Measurements from ENCODE around the gene TDP1. TPM values are rescaled to one million over a fixed set of nuclear protein-coding genes. Genes with fewer than 3 reads are reported as not detected.
A peak's percentile ranks its signal among the peaks of the same experiment; 100 is the strongest.

Gene TDP1
- total and polyA plus RNA-seq, 4 experiments from 2014 or later: 40.9 to 58.9 (median 48.1) TPM

DNA sequence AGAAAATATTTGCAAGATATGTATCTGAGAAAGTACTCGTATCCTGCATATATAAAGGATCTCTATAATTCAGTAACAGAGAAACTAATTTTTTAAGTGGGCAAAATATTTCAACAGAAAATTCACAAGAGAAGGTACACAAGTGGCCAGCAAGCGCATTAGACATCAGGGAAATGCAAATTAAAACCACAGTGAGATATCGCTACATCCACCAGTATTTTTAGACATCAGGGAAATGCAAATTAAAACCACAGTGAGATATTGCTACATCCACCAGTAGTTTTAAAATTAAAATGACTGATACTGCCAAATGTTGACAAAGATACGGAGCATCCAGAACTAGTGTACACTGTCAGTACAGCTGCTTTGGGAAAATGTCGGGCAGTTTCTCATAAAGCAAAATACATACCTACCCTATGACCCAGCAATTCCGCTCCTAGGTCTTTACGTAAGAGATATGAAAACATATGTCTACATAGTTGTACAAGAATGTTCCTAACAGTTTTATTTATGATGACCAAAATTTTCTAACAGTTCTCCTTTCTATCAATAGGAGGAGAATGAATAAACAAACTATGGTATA lies 103.2 kb downstream of the TDP1 start:
- H3K4me3 Mint-ChIP-seq: peak overlapping the region; percentile 5 to 85 (median 66)

DNA sequence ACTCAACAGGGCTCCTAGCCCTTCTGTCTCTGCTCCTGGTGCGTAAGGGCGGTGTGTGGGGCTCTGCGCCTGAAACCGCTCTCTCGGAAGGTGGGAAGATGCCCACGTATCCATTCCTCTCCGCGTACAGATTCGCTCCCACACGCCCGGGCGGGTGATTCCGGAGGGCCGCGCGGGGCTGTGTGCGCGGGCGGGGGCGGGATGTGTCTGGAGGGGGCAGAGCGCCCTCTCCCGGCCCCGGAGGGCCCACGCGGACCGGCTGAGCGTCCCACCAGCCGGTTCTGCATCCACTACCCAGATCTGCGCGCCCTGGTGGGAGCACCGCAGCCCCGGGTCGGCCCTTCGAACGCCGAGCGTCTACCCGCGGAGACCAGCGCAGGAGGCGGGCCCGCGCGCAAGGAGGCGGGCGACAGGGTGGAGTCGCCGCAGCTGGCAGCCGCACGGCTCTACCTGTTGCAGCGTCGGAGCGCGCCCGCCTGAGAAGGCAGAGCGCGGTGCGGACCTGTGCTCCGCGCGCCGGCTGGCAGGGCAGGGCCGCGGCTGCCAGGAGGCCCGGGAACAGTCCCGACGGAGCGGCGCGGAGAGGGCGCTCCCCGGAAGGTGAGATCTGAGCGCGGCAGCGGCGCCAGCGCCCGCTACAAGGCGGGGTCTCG lies 104.7 kb downstream of the TDP1 start:
- Mint-ChIP-seq H3K27me3 (peaks cover 44 to 57% of the 10 kb centered on the region in 2 donors), H3K9me3 (peaks cover 0 to 5% (median 0%) of the 10 kb centered on the region in 8 donors), H3K36me3 (no peaks in the 10 kb centered on the region), H3K27ac (no peak overlapping the region), H3K4me3 (peak overlapping the region; percentile 57 to 85 (median 72)), H3K4me1 (peaks cover 11 to 27% (median 18%) of the 10 kb centered on the region in 4 donors)
- H3K4me3 ChIP-seq (ENCODE audit: low read length in 2 of 2): peak overlapping the region in 1 of 2 donors; percentile 35
- intact Hi-C loops (cut with micrococcal nuclease): no loop called here
- H3K36me3 ChIP-seq (ENCODE audit: insufficient read depth, low read length): no peaks in the 10 kb centered on the region
- ChIA-PET POLR2A (ENCODE audit: partially characterized antibody) (no interaction called here), CTCF (ENCODE audit: partially characterized antibody) (no interaction called here)
- no peaks in the 10 kb centered on the region for H3K9me3 ChIP-seq (ENCODE audit: control insufficient read depth in 1 of 2, low read length in 2 of 2)
- H3K27ac ChIP-seq (ENCODE audit: low read depth, low read length): no peak overlapping the region
- H3K27me3 ChIP-seq (ENCODE audit: insufficient read depth, low read length): peaks cover 16% of the 10 kb centered on the region
- peak in 4 of 5 donors; percentile 15 to 31 (median 24) for DNase-seq
- H3K4me1 ChIP-seq (ENCODE audit: insufficient read depth, low read length): peaks cover 23% of the 10 kb centered on the region

More for the DNA sequence above, 103.2 kb downstream of the TDP1 start:
- no peaks in the 10 kb centered on the region for H3K9me3 ChIP-seq (ENCODE audit: control insufficient read depth in 1 of 2, low read length in 2 of 2)
- intact Hi-C loops (cut with micrococcal nuclease): no loop called here
- no peak overlapping the region for H3K27ac ChIP-seq (ENCODE audit: low read depth, low read length)
- Mint-ChIP-seq H3K27ac (no peak overlapping the region), H3K9me3 (peaks cover 0 to 5% (median 0%) of the 10 kb centered on the region in 8 donors), H3K27me3 (peaks cover 49 to 54% of the 10 kb centered on the region in 2 donors), H3K4me1 (peaks cover 11 to 23% (median 18%) of the 10 kb centered on the region in 4 donors), H3K36me3 (no peaks in the 10 kb centered on the region)
- ChIA-PET POLR2A (ENCODE audit: partially characterized antibody) (no interaction called here), CTCF (ENCODE audit: partially characterized antibody) (no interaction called here)
- DNase-seq: no peak
- H3K27me3 ChIP-seq (ENCODE audit: insufficient read depth, low read length): peaks cover 14% of the 10 kb centered on the region
- peaks cover 23% of the 10 kb centered on the region for H3K4me1 ChIP-seq (ENCODE audit: insufficient read depth, low read length)
- H3K36me3 ChIP-seq (ENCODE audit: insufficient read depth, low read length): no peaks in the 10 kb centered on the region
- H3K4me3 ChIP-seq (ENCODE audit: low read length in 2 of 2): no peak overlapping the region

- ChIA-PET CTCF (ENCODE audit: partially characterized antibody) (no interaction called here), POLR2A (ENCODE audit: partially characterized antibody) (no interaction called here)
- no peaks in the 10 kb centered on the region for H3K9me3 ChIP-seq (ENCODE audit: control insufficient read depth in 1 of 2, low read length in 2 of 2)
- H3K4me1 ChIP-seq (ENCODE audit: insufficient read depth, low read length): peaks cover 23% of the 10 kb centered on the region
- H3K27ac ChIP-seq (ENCODE audit: low read depth, low read length): no peak overlapping the region
- Mint-ChIP-seq H3K9me3 (peaks cover 0 to 5% (median 0%) of the 10 kb centered on the region in 8 donors), H3K27me3 (peaks cover 42 to 54% of the 10 kb centered on the region in 2 donors), H3K36me3 (no peaks in the 10 kb centered on the region), H3K27ac (no peak overlapping the region), H3K4me3 (peak overlapping the region; percentile 17 to 78 (median 54)), H3K4me1 (peaks cover 11 to 27% (median 18%) of the 10 kb centered on the region in 4 donors)
- H3K4me3 ChIP-seq (ENCODE audit: low read length in 2 of 2): peak overlapping the region in 1 of 2 donors; percentile 35
- peak in 1 of 5 donors; percentile 1 for DNase-seq
- intact Hi-C loops (cut with micrococcal nuclease): no loop called here
- no peaks in the 10 kb centered on the region for H3K36me3 ChIP-seq (ENCODE audit: insufficient read depth, low read length)
- H3K27me3 ChIP-seq (ENCODE audit: insufficient read depth, low read length): peaks cover 19% of the 10 kb centered on the region
Observed at GRCh38 chr14:90060965-90061684, 105.4 kb downstream of the TDP1 start.

DNA sequence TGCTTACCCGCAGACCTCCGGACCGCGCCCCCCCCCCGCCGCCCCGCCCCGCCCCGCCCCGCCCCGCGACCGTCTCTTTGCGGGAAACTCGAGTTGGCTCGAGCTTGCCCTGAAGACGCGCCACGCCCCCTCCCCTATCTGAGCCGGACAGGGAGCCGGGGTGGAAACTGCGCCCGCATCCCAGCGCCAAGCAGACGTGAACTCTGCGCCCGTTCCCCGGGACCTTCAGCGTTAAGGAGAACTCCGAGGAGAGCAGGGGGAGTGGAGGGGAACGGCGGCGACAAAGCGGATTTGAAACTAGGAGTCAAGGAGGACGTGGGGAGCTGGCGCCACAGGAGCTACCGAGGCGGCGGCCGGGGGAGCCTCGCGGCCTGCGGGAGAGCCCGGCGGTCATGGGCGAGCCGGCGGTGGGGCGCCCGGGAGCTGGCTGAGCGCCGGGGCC lies 106.0 kb downstream of the TDP1 start, which contains the start of gene KCNK13:
Gene KCNK13, plus strand, starts transcription at position 310 of the 442 bp plus-strand sequence. CDS start 212 bp downstream, outside the sequence.
- Histone ChIP-seq H3K36me3 (ENCODE audit: insufficient read depth, low read length) (no peaks in the 10 kb centered on the region), H3K27ac (ENCODE audit: low read depth, low read length) (no peak within 1 kb of the TSS), H3K9me3 (ENCODE audit: control insufficient read depth in 1 of 2, low read length in 2 of 2) (no peaks in the 10 kb centered on the region), H3K4me1 (ENCODE audit: insufficient read depth, low read length) (peaks cover 23% of the 10 kb centered on the region), H3K4me3 (ENCODE audit: low read length in 2 of 2) (peak within 1 kb of the TSS; percentile 17 to 35), H3K27me3 (ENCODE audit: insufficient read depth, low read length) (peaks cover 19% of the 10 kb centered on the region)
- intact Hi-C loops (cut with micrococcal nuclease): no loop called here
- H3K9me3 Mint-ChIP-seq: peaks cover 0 to 5% (median 0%) of the 10 kb centered on the region in 8 donors
- peak within 1 kb of the TSS; percentile 76 to 93 (median 85) for H3K4me3 Mint-ChIP-seq
- peaks cover 11 to 27% (median 18%) of the 10 kb centered on the region in 4 donors for H3K4me1 Mint-ChIP-seq
- ChIA-PET POLR2A (ENCODE audit: partially characterized antibody) (no interaction called here), CTCF (ENCODE audit: partially characterized antibody) (interaction anchor here (0.5 kb wide), 1 partner anchor 85 kb away, joined by 3 read pairs; no protein-coding TSS in a partner anchor)
- H3K27ac Mint-ChIP-seq: no peak within 1 kb of the TSS
- peaks cover 42 to 56% of the 10 kb centered on the region in 2 donors for H3K27me3 Mint-ChIP-seq
- DNase-seq: no peak
- no peaks in the 10 kb centered on the region for H3K36me3 Mint-ChIP-seq

DNA sequence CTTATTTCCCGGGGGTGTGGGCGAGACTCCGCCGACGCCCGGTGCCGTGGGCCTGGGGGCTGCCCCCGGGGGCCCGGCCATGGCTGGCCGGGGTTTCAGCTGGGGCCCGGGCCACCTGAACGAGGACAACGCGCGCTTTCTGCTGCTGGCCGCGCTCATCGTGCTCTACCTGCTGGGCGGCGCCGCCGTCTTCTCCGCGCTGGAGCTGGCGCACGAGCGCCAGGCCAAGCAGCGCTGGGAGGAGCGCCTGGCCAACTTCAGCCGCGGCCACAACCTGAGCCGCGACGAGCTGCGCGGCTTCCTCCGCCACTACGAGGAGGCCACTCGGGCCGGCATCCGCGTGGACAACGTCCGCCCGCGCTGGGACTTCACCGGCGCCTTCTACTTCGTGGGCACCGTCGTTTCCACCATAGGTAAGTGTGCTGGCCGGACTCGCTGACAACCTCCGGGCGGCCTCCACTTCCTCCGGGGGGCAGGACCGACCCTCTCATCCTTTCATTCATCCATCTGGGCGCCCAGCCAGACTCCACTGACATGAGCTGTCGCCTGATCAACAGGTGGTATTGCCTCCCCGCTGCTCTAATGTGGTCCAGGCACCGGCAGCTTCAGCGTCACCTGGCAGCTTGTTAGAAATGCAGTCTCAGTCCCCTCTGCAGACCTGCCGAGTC lies 106.5 kb downstream of the TDP1 start:
- Mint-ChIP-seq H3K27ac (no peak overlapping the region), H3K4me3 (peak overlapping the region; percentile 76 to 93 (median 85)), H3K27me3 (peaks cover 41 to 54% of the 10 kb centered on the region in 2 donors), H3K36me3 (no peaks in the 10 kb centered on the region), H3K9me3 (peaks cover 0 to 5% (median 0%) of the 10 kb centered on the region in 8 donors), H3K4me1 (peaks cover 11 to 27% (median 18%) of the 10 kb centered on the region in 4 donors)
- peak in 1 of 5 donors; percentile 5 for DNase-seq
- Histone ChIP-seq H3K4me1 (ENCODE audit: insufficient read depth, low read length) (peaks cover 23% of the 10 kb centered on the region), H3K27me3 (ENCODE audit: insufficient read depth, low read length) (peaks cover 19% of the 10 kb centered on the region), H3K27ac (ENCODE audit: low read depth, low read length) (no peak overlapping the region), H3K9me3 (ENCODE audit: control insufficient read depth in 1 of 2, low read length in 2 of 2) (no peaks in the 10 kb centered on the region), H3K4me3 (ENCODE audit: low read length in 2 of 2) (peak overlapping the region; percentile 17 to 32), H3K36me3 (ENCODE audit: insufficient read depth, low read length) (no peaks in the 10 kb centered on the region)
- intact Hi-C loops (cut with micrococcal nuclease): no loop called here
- ChIA-PET POLR2A (ENCODE audit: partially characterized antibody) (no interaction called here), CTCF (ENCODE audit: partially characterized antibody) (interaction anchor here (0.5 kb wide), 1 partner anchor 86 kb away, joined by 3 read pairs; no protein-coding TSS in a partner anchor)

GRCh38 chr14:90062822-90063539 lies 107.3 kb downstream of the TDP1 start:
- POLR2A ChIA-PET (ENCODE audit: partially characterized antibody): no interaction called here
- CTCF ChIA-PET (ENCODE audit: partially characterized antibody): no interaction called here
- Histone ChIP-seq H3K4me1 (ENCODE audit: insufficient read depth, low read length) (peaks cover 23% of the 10 kb centered on the region), H3K27me3 (ENCODE audit: insufficient read depth, low read length) (peaks cover 19% of the 10 kb centered on the region), H3K36me3 (ENCODE audit: insufficient read depth, low read length) (no peaks in the 10 kb centered on the region), H3K9me3 (ENCODE audit: control insufficient read depth in 1 of 2, low read length in 2 of 2) (no peaks in the 10 kb centered on the region), H3K4me3 (ENCODE audit: low read length in 2 of 2) (peak overlapping the region in 1 of 2 donors; percentile 32), H3K27ac (ENCODE audit: low read depth, low read length) (no peak overlapping the region)
- DNase-seq: no peak
- H3K9me3 Mint-ChIP-seq: peaks cover 0 to 5% (median 0%) of the 10 kb centered on the region in 8 donors
- no peak overlapping the region for H3K27ac Mint-ChIP-seq
- no peaks in the 10 kb centered on the region for H3K36me3 Mint-ChIP-seq
- intact Hi-C loops (cut with micrococcal nuclease): no loop called here
- H3K4me1 Mint-ChIP-seq: peaks cover 11 to 27% (median 18%) of the 10 kb centered on the region in 4 donors
- peak overlapping the region; percentile 76 to 93 (median 85) for H3K4me3 Mint-ChIP-seq
- peaks cover 42 to 59% of the 10 kb centered on the region in 2 donors for H3K27me3 Mint-ChIP-seq
